Activated T-helper 1 cell treated with anti-CD3 and anti-CD28 coated beads, Interleukin-2, amount 50 U/mL, for 16 hours (primary cell): ENCODE results near the gene SCN10A.

Source experiments
- DNase-seq, 2 donors: peaks; one replicate each; pipeline ENCODE4 v3.0.0-alpha.2; 2020; ENCODE audit warnings: low read depth in 1 of 2, low spot score in 1 of 2

The SCN10A gene

DNA sequence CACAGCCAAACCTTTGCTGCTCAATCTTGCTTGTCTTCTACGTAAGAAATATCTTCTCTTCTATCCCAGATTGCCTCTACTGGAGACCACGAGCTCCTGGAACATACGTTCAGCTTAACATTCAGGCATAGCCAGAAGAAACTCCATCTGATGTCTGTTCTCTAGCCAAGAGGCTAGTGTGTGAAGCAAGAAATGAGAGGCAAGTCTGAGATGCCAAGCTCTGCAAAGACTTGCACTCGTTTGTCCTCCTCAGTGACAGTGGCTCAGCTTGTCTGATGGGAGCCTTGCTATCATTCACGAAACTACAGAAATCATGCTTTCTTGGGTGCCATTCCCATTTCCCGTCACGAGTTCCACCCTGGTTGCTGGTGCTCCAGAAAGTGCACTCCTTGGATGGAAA is at the start of gene SCN10A:
Gene SCN10A (minus strand): TSS at position 192 of the 400 bp plus-strand sequence. CDS start 22,207 bp downstream, outside the sequence.
- no peak for DNase-seq

DNA sequence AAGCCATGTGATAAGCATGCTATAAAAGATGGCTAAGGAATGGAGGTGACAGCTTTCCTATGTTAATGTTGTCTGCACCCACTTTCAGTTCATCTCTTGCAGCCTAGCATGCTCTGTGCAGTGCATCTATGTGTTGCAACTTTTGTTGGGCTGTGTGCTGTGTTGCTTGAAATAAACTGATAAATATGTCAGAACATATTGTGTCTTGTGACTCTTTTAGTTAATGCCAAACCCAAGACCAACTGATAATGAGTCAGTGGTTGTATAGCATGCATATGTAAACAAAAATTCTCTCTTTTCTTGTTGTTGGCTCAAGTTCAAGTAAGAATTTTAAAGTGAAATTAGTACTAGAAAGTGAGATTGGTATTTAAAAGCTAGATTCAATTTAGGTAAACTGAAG is 37.0 kb upstream of the SCN10A start:
- no peak for DNase-seq

DNA sequence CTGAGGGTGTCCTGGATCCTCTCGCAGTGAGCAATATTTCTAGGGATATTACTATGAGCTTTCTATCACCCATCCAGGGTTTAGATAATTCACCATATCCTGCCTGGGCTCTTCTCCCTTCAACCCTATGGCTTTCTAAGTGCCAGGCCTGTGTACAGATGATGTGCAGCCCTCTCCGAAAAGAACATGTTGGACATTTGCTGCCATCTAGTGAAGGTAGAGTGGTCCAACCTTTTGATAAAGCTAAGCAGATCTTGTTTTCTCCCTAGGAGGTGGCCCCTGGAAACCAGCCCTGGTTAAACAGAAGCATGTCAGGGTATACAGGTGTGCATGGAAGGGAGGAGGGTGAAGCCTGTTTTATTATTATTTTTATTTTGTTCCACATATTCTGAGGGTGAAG is 27.9 kb upstream of the SCN10A start:
- DNase-seq: no peak

DNA sequence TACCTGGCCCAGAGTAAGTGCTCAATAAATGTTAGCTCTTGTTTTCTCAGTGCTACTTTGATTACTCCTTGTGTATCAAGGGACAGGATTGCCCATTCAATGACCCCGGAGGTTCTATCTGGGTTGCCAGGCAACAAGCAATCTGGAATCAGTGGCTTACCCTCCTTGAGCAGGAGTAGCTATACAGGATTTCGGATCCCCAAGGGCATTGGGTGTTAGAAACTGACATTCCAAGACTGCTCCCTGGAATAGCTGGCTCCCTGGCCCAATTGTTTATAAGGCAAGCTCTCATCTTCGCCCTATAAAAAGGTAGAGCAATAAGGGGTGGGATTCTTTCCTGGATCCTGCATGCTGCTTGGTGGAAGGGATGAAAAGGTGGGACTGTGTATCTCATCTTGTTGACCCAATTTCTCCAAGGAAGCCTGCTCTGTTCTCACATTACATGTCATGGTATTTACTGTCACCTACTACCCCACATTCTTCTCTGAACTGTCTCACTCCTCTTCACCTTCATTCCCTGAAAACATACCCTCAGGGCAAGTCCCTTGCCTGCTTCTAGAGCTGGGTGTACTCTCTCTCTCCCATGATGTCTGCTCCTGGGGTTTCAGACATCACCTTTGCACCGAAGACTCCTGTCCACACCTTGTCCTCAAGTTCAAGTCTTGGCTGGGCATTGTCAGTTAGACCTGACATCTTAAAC is 26.4 kb upstream of the SCN10A start:
- no peak for DNase-seq

DNA sequence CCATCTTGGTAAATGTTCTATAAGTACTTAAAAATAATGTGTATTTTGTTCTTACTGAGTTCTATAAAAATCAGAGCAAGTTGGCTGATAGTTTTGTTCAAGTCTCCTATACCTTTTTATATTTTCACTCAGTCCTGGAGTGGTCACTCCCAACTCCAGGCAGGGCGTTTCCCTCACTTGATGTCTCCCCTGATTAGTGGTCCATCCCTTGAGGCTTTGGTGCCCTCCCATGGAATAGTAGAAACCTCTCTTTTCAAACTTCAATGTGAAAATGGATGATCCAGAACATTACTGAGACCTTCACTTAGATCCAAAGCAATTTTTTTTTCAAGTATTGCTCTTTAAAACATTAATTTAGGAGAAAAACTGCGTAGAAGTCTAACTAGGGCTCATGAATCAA is 25.0 kb upstream of the SCN10A start:
- DNase-seq: no peak

DNA sequence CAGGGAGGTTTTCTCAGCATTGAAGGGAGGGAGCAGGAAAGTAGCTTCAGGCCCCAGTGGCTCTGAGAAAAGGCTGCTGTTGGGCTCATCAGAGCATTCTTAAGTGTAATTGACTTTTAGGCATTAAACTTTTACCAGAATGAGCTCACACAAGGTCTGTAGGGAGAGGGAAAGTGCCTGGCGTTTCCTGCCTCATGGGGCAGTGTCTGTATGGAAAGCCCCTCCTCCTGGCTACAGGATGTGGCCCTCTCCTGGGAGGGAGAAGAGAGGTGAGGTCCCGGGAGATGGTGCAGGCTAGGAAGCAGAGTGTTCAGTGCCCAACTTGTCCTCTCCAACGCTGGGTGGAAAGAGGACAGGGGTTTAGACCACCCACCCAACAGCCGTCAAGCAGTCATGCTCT is 21.3 kb upstream of the SCN10A start:
- no peak for DNase-seq

DNA sequence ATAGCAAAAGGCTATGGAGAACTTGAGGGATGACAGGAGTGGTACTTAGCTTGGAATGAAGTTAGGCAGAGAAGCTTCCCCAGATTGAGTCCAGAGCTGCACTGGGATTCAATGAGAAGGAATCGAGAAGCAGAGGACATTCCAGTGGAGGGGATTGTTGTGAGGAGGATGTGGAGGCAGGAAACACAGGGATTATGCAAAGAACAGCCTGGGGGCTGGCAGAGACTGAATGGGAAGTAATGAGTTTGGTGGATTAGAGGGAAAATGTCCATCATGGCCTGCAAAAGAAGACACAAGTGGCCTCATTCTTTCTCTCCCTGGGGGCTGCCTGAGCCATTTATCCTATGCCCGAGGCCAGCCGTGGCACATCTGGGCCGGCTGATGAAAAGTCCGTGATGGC is 20.5 kb upstream of the SCN10A start:
- no peak for DNase-seq

DNA sequence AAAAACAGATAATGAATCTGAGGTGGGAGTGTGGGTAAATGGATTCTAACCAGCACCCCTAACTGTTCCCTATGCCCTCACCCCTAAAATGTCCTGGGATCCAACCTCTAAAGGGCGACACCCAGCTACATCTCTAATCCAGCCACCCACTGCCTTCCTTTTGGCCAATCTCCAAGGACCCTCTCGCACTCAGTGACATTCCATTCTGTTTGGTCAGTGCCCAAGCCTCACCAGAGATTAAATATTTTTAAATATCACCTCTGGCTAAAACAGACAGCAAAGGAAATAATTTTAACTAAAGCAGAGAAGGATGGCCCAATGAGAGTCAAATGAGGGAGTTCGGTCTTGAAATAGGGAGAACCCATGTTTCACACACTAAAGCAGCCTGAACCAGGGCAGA is 19.9 kb upstream of the SCN10A start:
- no peak for DNase-seq

DNA sequence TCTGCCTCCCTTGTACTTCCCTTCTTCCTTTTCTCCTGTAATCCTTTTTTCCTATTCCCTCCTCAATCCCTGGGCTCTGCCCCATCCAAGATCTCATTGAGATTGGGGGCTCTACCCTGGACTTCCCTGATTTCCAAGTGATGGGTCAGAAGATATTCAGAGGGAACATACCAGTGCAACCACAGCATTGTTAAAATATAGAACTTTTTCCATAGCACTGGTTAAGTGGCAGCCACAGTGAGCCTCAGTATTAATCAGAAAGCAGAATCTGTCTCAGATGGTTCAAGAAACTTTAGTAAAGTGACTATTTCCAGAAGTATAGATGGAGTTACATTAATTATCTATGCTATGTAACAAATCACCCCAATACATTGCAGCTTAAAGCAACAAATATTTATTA is 18.7 kb upstream of the SCN10A start:
- DNase-seq: no peak

DNA sequence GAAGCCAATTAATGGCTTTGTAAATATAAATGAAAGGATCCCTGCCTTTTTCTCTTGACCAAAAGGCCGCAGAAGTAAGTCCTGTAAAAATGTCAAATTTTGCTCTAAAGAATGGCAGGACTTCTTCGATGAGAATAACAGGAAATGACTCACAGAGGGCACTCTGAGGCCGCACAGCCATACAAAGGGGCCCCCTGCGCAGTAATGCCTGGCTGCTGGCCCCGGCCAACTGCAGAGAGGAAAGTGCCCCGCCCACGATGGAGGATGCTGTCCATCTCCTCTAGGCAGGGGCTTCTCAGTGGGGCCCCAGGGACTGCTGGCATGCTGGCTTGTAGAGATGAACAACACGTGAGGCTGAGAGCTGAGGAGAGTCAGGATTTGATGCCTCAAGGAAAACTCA is 18.1 kb upstream of the SCN10A start:
- DNase-seq: no peak

DNA sequence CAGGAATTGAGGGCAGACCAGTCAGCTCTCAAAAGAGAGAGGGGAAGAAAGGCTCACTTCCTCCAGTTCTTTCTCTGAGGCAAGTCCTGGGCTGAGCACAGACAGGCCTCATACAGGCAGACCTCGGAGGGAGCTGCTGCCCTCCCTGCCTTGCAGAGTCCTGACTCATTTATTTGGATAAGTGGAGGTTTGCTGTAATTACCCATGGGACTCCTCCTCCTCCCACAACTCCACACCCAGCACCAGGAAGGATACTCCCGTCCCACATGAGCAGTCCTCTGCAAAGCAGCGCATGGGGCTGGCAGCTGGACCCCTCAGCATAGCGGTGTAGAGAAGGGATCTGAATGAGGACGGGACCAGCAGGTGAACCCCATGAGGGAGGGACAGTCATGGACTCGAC is 13.4 kb upstream of the SCN10A start:
- DNase-seq: no peak

DNA sequence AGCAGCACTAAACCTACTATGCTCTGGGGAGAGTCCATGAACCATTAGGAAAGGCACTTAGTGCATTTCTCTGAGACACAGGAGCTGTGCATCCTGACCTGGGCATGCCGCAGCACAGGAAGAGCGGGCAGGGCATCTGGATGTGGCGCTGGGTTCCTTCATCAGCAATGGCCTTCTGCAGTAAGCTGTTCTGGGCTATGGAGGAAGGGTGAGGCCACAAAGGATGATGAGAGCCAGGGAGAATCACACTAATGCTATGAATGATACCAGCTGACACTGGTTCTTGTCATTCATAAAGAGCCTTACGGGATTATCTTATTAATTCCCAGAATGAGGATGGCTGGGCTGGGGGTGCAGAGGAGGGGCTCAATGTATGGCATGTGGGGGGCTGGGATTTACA is 12.7 kb upstream of the SCN10A start:
- DNase-seq: no peak

DNA sequence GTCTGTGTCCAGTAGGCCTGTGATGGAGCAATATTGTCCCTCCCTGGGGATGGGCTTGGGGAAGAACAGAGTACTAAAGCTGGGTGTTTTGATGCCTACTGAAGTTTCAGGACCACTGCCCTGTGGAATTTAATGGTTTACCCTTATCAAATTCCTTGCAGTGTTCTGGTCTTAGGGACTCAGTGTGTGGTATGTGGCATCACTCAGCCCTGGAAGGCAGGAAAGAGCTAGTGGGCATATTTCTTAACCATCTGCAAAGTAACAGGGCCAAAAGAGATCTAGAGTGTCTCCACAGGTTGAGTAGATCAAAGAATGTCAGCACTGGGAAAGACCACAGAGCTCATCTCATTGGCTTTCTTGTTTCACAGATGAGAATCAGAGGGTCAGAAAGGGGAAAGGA is 11.8 kb upstream of the SCN10A start:
- no peak for DNase-seq

DNA sequence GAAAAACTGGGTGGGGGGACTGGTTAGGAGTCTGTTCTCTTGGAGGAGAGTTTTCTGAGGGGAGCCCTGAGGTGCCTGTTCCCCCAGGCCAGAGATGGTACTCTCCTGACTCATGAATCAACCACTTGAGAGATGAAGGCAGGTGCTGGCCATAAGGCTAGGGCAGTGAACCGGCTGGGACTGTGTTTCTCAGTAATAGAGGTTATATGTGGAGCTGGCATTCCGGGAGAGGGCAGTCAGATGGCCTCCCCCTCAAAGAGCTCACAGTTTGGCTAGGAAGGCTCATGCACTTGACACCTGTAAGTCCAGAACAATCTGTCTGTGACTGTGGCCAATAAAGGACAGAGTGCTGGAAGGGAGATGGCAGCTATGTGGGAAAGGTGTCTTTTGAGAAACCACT is 10.0 kb upstream of the SCN10A start:
- DNase-seq: no peak

DNA sequence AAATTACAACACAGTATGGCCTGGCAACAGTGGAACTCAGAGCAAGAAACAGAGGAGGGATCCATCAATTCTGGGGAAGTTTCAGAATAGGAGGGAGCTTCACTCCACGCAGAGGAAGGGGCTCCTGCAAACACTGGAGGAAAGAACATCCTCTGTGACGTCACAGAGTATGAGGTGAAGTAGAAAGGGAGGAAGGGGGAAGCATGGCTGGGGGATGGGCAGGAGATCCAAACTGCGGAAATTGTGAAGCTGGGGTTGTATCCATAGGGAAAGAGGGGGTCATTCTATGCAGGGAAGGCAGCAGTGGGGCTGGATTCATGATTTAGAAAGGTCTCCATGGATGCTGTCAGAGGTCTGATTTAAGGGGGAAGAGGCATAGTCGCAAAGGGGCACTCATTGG is 8.3 kb upstream of the SCN10A start:
- no peak for DNase-seq

DNA sequence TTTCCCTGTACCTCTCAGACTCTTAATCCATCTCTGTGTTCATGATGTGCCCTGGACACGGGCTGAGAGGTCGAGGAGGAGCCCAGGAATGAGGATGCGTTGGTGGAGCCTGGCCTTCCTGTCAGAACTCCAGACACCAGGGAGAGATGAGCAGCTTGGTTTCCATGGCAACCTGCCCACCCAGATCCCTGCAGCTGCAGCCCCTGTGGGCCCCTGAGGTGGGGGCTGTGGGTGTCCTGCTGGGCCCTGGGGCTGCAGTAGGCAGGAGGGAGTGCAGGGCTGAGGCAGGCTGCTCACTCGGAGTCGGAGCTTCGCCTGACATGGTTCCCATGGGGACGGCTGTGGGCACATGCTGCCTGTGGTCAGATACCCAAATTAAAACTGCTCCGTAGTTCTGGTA is 7.7 kb upstream of the SCN10A start:
- no peak for DNase-seq

DNA sequence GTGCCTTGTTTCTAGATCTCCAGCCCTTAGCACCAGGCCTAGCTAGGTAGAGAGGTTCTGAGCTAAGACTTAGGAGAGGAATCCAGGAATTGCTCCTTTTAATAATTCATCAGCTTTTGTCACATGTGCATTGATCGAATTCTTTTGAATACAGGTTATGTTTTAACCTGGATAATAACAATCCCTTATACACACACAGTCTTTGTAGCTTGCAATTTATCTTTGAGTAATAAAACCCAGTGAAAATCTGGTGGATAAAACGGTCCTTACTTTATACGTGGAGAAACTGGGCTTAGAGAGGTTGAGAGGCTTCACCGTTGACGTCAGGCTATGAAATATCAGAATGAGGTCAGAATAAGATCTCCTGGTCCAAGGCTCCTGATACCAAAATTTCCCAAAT is 7.2 kb upstream of the SCN10A start:
- DNase-seq: no peak

DNA sequence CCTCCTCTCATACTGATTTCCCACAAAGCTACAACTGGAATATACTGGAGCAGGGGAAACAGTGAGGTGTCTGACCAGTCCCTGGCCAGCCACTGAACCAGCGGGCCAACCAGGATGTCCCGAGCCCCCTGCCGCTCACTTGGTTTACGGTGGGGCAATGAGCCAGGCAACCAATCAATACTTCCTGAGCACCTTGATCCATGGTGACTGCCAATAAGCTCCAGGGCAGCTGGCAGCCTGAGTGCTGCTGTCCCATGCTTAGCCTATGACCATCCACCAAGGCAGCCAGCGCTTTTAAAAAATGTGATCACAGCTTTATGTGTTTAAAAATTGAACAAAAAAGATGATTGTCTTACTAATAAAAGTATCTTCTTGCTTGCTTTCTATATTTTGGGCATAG is 4.2 kb downstream of the SCN10A start:
- DNase-seq: no peak

DNA sequence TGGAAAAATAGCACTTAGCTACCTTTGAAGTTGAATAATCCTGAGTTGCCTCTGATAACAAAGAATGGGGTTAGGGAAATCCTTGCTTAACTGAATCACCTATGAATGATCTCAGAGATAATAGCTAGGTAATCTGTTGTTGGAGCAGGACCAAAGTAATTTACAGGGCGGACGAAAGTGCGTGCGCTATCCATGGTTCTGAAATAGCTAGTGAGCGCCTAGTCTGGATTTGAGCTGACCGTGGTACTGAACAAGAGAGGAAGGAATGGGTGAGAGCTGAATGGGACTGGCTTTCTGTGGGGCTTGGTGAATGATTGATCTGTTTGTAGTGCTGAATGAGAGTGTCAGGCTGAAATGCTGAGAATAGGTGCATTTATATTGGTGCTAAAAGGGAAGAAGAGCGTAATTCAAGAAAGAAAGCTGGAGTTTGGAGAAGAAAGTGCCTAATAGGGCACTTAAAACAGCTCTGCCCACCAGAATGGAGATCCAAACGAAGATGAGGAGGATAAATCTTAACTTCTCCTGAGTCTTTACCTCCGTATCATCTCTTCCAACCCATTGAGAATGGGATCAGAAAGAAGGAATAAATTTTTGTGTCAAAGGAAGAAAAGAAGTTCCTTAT is 10.1 kb downstream of the SCN10A start:
- no peak for DNase-seq

DNA sequence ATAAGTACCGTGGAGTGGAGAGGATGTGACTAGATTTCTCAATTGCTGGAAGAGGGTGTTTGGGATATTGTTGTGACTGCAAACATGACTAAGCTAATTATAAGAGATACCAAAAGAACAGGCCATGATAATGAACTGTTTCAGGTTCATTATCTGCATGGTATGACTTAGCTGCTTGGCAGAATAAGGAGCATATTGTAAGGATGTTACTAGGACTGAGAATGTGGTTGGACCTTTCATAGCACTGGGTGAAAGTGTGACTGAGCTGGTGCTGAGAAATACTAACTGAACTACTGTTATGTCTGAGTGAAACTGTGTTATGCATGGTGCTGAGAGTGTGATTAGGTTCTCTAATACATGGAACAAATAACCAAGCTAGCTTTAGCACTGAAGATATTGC is 11.0 kb downstream of the SCN10A start:
- DNase-seq: no peak

DNA sequence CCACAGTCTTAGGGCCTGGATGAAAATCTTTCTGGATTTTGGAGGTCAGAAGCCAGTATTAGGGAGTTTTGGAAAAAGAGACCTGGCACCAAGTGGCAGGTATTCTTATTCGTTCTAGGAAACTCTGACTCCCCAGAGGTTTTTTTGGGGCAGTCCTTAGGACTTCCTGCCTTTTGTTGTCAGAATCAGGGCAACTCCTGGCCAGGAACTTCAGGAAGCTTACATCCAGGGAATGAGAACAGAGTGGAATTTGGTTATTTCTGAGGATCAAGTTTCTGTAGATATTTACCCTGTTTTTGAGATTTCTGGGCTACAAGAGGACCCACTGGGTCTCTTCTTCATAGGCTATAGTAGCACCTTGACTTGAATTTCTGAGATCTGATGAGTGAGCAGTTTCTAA is 15.5 kb downstream of the SCN10A start:
- DNase-seq: no peak

DNA sequence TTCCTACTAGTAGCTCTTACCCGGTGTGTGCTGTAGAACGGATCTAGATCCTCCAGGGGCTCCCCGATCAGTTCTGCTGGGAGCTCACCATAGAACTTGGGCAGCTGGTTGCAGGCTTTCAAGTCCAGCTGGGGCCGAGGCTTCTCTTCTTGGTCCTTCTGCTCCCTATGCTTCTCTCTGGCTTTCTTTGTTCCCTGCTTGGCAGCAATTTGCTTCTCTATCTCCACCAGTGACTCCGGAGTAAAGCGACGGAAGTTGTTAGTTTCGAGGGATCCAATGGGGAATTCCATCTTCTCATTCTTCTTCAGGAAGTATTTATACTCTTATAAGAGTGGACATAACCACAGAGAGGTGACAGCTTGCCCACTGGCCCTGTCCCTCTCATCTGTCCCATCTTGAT is 22.3 kb downstream of the SCN10A start:
- no peak for DNase-seq

DNA sequence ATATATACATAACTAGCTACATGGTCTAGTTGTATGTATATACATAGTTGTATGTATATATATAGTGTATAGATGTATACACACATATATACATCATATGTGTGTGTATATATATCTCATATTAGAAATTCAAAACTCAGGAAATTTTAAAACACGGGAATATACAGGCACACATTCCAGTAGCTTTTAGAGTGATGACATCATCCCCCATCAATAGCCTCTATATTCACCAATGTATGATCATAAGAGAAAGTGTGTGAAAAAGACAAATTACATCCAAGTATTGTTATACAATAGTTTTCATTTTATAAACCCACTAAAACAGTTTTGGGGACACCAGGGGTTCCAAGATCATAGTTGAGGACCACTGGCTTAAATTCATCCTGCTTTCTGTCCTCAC is 23.0 kb downstream of the SCN10A start:
- no peak for DNase-seq
